GM12878 (cell line): ENCODE data around the gene SIRT5.

ENCODE experiments used
- CHD4 ChIP-seq: fragments of 200-600 bp; sonication (generic); IDR thresholded peaks from 2 replicates; pipeline ENCODE4 v1.6.1; 2016; ENCODE audit warnings: mild to moderate bottlenecking
- E2F8 ChIP-seq: fragments of 450-650 bp; IDR thresholded peaks from 2 replicates; pipeline ENCODE4 v1.6.1; 2018; ENCODE audit warnings: mild to moderate bottlenecking, low read depth, moderate library complexity; ENCODE audit not compliant: partially characterized antibody
- EZH2 ChIP-seq: IDR thresholded peaks from 2 replicates; pipeline ENCODE4 v1.6.1; 2012; ENCODE audit warnings: low read depth, mild to moderate bottlenecking, control low read depth, inconsistent platforms, low read length, borderline replicate concordance; ENCODE audit not compliant: control insufficient read depth
- GABPA ChIP-seq: IDR thresholded peaks from 2 replicates; pipeline ENCODE4 v1.6.1; 2014; ENCODE audit warnings: antibody characterized with exemption, low read depth, mild to moderate bottlenecking, inconsistent platforms
- POLR2A ChIP-seq: IDR thresholded peaks from 2 replicates; pipeline ENCODE4 v1.6.1; 2011; ENCODE audit warnings: low read depth, mild to moderate bottlenecking, low read length
- TARDBP ChIP-seq: IDR thresholded peaks from 2 replicates; pipeline ENCODE4 v1.6.1; 2016; ENCODE audit warnings: borderline replicate concordance
- TF ChIP-seq, protein P1 (sequence below): IDR thresholded peaks from 2 replicates; pipeline ENCODE4 v1.6.1; 2011; ENCODE audit warnings: low read depth, mild to moderate bottlenecking, low read length, moderate library complexity, borderline replicate concordance; ENCODE audit errors: extremely low read depth
- TF ChIP-seq, protein P2 (sequence below), 3 experiments: IDR thresholded peaks in 2 of 3; conservative IDR thresholded peaks in 1 of 3; 2 replicates each; pipeline ENCODE4 v1.5.1; 2011; ENCODE audit warnings: low read depth in 3 of 3, low read length in 3 of 3, mild to moderate bottlenecking in 3 of 3, control low read depth in 2 of 3, moderate library complexity in 2 of 3, inconsistent platforms in 1 of 3, mixed read lengths in 1 of 3; ENCODE audit not compliant: control insufficient read depth in 2 of 3, insufficient read depth in 1 of 3; ENCODE audit errors: extremely low read depth in 1 of 3

- TF ChIP-seq GABPA: no peak
- TF ChIP-seq POLR2A: no peak
- TF ChIP-seq, protein P1, sequence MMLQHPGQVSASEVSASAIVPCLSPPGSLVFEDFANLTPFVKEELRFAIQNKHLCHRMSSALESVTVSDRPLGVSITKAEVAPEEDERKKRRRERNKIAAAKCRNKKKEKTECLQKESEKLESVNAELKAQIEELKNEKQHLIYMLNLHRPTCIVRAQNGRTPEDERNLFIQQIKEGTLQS: no peak
- TF ChIP-seq, protein P2, sequence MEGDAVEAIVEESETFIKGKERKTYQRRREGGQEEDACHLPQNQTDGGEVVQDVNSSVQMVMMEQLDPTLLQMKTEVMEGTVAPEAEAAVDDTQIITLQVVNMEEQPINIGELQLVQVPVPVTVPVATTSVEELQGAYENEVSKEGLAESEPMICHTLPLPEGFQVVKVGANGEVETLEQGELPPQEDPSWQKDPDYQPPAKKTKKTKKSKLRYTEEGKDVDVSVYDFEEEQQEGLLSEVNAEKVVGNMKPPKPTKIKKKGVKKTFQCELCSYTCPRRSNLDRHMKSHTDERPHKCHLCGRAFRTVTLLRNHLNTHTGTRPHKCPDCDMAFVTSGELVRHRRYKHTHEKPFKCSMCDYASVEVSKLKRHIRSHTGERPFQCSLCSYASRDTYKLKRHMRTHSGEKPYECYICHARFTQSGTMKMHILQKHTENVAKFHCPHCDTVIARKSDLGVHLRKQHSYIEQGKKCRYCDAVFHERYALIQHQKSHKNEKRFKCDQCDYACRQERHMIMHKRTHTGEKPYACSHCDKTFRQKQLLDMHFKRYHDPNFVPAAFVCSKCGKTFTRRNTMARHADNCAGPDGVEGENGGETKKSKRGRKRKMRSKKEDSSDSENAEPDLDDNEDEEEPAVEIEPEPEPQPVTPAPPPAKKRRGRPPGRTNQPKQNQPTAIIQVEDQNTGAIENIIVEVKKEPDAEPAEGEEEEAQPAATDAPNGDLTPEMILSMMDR (IDR thresholded peaks at IDR 0.05 in 2 of 3, conservative IDR thresholded peaks at IDR 0.05 in 1 of 3; ENCODE audit: control insufficient read depth in 2 of 3, extremely low read depth in 1 of 3, insufficient read depth in 1 of 3, low read depth in 3 of 3, low read length in 3 of 3): no peak
- no peak for TF ChIP-seq TARDBP
- TF ChIP-seq EZH2: no peak
- TF ChIP-seq E2F8: no peak
- no peak for TF ChIP-seq CHD4
Observed at GRCh38 chr6:13554929-13555333, 19.5 kb upstream of the SIRT5 start.
